ENCODE data around the gene PERP.

DNA sequence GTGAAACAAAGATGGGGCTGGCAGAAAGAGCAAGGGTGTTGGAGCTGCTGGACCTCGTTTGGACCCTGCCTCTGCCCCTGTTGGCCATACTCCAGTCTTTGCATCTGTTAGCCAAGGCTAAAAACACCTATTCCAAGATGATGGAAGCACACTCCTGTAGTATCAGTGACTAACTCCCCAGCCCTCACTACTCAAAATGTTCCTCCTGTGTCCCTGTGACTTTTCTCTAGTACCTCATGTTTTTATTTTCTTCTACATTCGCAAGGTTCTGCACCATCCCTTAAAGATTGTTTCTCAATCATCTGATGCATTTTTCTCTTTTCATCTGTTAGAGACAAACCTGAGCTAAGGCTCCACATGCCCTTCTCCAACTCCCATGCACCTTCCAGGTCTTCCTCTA, 8.9 kb downstream of the PERP start:
- TF ChIP-seq POLR2A (IDR thresholded peaks at IDR 0.05): no peak
- TF ChIP-seq, protein P1, sequence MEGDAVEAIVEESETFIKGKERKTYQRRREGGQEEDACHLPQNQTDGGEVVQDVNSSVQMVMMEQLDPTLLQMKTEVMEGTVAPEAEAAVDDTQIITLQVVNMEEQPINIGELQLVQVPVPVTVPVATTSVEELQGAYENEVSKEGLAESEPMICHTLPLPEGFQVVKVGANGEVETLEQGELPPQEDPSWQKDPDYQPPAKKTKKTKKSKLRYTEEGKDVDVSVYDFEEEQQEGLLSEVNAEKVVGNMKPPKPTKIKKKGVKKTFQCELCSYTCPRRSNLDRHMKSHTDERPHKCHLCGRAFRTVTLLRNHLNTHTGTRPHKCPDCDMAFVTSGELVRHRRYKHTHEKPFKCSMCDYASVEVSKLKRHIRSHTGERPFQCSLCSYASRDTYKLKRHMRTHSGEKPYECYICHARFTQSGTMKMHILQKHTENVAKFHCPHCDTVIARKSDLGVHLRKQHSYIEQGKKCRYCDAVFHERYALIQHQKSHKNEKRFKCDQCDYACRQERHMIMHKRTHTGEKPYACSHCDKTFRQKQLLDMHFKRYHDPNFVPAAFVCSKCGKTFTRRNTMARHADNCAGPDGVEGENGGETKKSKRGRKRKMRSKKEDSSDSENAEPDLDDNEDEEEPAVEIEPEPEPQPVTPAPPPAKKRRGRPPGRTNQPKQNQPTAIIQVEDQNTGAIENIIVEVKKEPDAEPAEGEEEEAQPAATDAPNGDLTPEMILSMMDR (IDR thresholded peaks at IDR 0.05): no peak

All from uterus (tissue), 2 donors.